Measurements from ENCODE around the gene P2RY2. TPM values are rescaled to one million over a fixed set of nuclear protein-coding genes. Genes with fewer than 3 reads are reported as not detected.

Gene P2RY2
- total and polyA plus RNA-seq, 2 of the 8 experiments (the other 6 are each of a cell fraction or from before 2014, with no cell fraction given): 1.0 to 1.5 TPM

DNA sequence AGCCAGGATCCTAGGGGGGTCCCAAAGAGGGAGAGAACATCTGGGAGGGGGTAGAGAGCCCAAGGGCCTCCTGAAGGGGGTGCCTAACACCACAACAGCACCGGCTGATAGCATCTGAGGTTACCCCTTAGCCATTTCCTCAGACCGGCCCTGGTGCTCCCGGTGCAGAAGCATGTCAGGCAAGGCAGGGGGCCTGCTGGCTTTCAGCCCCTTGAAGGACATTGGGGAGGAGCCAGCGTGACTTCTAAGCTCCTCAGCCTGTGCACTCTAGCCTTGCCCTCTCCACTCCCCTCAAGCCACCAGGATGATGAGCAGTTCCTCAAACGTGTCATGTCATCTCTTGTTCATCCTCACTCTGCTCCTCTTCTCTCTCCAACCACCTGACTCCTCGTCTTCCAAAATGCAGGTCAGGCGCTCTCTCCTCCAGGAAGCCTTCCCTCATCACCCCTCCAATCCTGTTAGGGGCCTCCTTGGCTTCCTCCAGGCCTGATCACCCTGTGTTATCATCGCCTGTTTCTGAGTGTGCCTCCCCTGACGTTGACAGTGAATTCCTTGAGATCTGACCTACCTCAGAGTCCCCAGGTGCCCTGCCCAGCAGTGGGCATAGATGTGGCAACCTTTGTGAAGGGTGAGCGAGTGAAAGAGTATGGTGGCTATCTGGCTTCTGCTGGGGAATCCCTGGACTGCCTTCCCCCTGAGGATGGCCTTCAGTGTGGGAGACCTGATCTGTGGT lies 6.1 kb downstream of the P2RY2 start:
- CTCF ChIA-PET (ENCODE audit: partially characterized antibody): interaction anchor here (1.4 to 3.3 kb wide), 3 partner anchors 12 to 38 kb away, joined by 3 to 13 read pairs (median 8); no protein-coding TSS in a partner anchor
- 75% methylated on average over 10 of the region's 10 CpGs; no CpG with 5 or more reads in 1 of the 2 experiments for WGBS, 2 experiments (ENCODE audit: extremely low coverage in 1 of 2, insufficient coverage in 1 of 2, insufficient read length in 1 of 2, insufficient replicate concordance in 2 of 2, low coverage in 1 of 2, low lambda C conversion rate in 2 of 2, missing lambda C conversion rate in 1 of 2)
- H3K27ac ChIP-seq (ENCODE audit: low read depth, low read length): no peak overlapping the region

More for the DNA sequence above, 6.1 kb downstream of the P2RY2 start:
- POLR2A ChIA-PET (ENCODE audit: partially characterized antibody): no interaction called here
- H3K27me3 ChIP-seq (replicated peaks in 1 of 4; ENCODE audit: control insufficient read depth in 3 of 4, extremely low read depth in 1 of 4, insufficient read depth in 3 of 4, low read length in 3 of 4): peaks cover 0 to 13% (median 11%) of the 10 kb centered on the region in 4 experiments; a peak in 6 of 7 replicates
- H3K79me2 ChIP-seq (ENCODE audit: control insufficient read depth in 1 of 2, insufficient read depth in 2 of 2, low read length in 2 of 2): no peaks in the 10 kb centered on the region
- no peak overlapping the region for H2BK20ac ChIP-seq (ENCODE audit: low read length)
- no peaks in the 10 kb centered on the region; the same call in 1 of the 2 replicates for H3K23me2 ChIP-seq (ENCODE audit: low read depth, low read length)
- no peak overlapping the region for H4K5ac ChIP-seq (ENCODE audit: insufficient read length, low read depth, low read length)
- no peak overlapping the region for H3K56ac ChIP-seq (replicated peaks; ENCODE audit: insufficient read length, low read depth, low read length)
- H2AK5ac ChIP-seq (ENCODE audit: low read depth, low read length): 0 out of 2 replicates have a peak overlapping the region, but pooled peaks have one; percentile 5
- TF ChIP-seq SIN3A (conservative IDR thresholded peaks at IDR 0.05 in 1 of 2, IDR thresholded peaks at IDR 0.05 in 1 of 2; ENCODE audit: low read depth in 1 of 2, low read length in 2 of 2): no peak
- peaks cover 3 to 15% (median 12%) of the 10 kb centered on the region in 4 experiments for H3K4me1 ChIP-seq (replicated peaks in 1 of 4; ENCODE audit: control insufficient read depth in 3 of 4, insufficient read depth in 4 of 4, low read length in 3 of 4)
- no peak overlapping the region for H3K9ac ChIP-seq (replicated peaks in 1 of 4; ENCODE audit: extremely low read depth in 1 of 4, low read depth in 3 of 4, low read length in 3 of 4)
- no peaks in the 10 kb centered on the region for H4K20me1 ChIP-seq (replicated peaks in 1 of 2; ENCODE audit: control insufficient read depth in 1 of 2, insufficient read depth in 2 of 2, low read length in 2 of 2)
- H2AFZ ChIP-seq (ENCODE audit: low read length): no peak overlapping the region
- 0 out of 2 replicates have a peak overlapping the region, but pooled peaks have one; percentile 13 for H2BK12ac ChIP-seq (ENCODE audit: low read depth, low read length)
- H3K79me1 ChIP-seq (ENCODE audit: low read depth, low read length): no peaks in the 10 kb centered on the region; the same call in 1 of the 2 replicates
- no peak overlapping the region for H3K4ac ChIP-seq (replicated peaks; ENCODE audit: insufficient read length, low read depth, low read length)
- H3K4me2 ChIP-seq (ENCODE audit: insufficient read depth in 1 of 2, low read depth in 2 of 2, low read length in 2 of 2): no peak overlapping the region
- no peak overlapping the region for H2BK120ac ChIP-seq (replicated peaks; ENCODE audit: low read depth, low read length)
- no peak overlapping the region for H4K8ac ChIP-seq (ENCODE audit: extremely low read depth, insufficient read depth, low read length)
- H2BK5ac ChIP-seq (ENCODE audit: low read depth, low read length): no peak overlapping the region
- FAIRE-seq (no peak), DNase-seq (ENCODE audit: low read depth in 1 of 2, low spot score in 2 of 2) (no peak)
- no peak overlapping the region for H4K91ac ChIP-seq (replicated peaks; ENCODE audit: insufficient read length, low read length)
- H3K23ac ChIP-seq (ENCODE audit: insufficient read length): no peak overlapping the region
- H3K14ac ChIP-seq (ENCODE audit: insufficient read length): no peak overlapping the region
- no peak overlapping the region for H3K18ac ChIP-seq (ENCODE audit: extremely low read depth, low read length)
- H2BK15ac ChIP-seq (ENCODE audit: low read length): 0 out of 2 replicates have a peak overlapping the region, but pooled peaks have one; percentile 8
- no peak overlapping the region for H3K4me3 ChIP-seq (ENCODE audit: extremely low read depth in 1 of 4, insufficient read depth in 2 of 4, low read depth in 3 of 4, low read length in 4 of 4)
- H3K36me3 ChIP-seq (ENCODE audit: control insufficient read depth in 2 of 4, insufficient read depth in 4 of 4, low read length in 3 of 4): no peaks in the 10 kb centered on the region
- H3K9me3 ChIP-seq (ENCODE audit: insufficient read depth in 2 of 2, low read depth in 1 of 2, low read length in 1 of 2): no peaks in the 10 kb centered on the region
